Fibroblast of skin of scalp (primary cell): ENCODE results near the gene ARHGAP24.
"Not testable (repeated sequence)": the region's sequence is repeated elsewhere in the genome, so short reads cannot be mapped to it uniquely, and the experiment has no call there.

Experiments
- DNase-seq: peaks from one replicate; pipeline ENCODE4 v3.0.0-alpha.2; 2013

ARHGAP24 gene

GRCh38 chr4:85482010-85482738 is 7.2 kb downstream of the ARHGAP24 start:
- no peak for DNase-seq

- DNase-seq = no peak
These were observed 11.6 kb downstream of the ARHGAP24 start for GRCh38 chr4:85486425-85487086.

DNA sequence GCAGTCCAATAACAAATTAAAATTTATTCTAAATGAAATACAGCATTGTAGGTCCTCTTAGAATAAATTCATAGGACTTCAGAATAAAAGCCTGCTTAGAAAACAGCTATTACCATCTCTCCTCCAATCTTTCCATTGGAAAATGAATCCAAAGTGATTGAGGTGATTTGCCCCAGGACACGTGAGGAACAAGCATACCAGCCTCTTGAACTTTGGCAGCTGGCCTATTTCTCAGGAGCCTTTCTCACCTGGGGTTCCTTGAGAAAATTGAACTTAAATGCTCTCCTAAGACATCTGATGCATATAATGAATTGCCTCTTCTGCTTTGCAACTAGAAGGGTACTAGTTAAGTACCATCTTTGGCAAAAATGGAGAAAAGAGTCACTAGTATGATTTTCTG is 13.5 kb downstream of the ARHGAP24 start:
- DNase-seq = no peak

- peak; percentile 62 for DNase-seq
These were observed 14.5 kb downstream of the ARHGAP24 start for GRCh38 chr4:85489273-85489981.

GRCh38 chr4:85491527-85491926 is 16.6 kb downstream of the ARHGAP24 start:
- DNase-seq = no peak

GRCh38 chr4:85492336-85492735 is 17.4 kb downstream of the ARHGAP24 start:
- DNase-seq = no peak

DNA sequence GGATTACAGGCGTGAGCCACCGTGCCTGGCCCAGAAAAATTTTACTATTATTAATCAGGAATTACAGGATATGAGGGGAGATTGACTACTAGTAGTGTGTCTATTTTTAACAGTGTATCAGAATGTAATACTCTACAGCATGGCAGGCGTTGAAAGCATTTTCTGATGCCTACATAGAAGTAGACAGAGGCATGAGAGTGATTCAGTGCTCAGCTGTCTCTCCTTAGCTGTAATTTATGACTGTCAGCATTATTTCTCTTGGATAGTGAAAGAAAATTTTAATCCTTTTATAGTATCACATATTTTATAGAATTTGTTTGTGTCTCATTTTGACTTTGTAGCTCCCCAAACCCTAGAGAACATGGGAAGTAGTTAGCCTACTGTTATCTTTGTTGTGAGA is 20.7 kb downstream of the ARHGAP24 start:
- peak; percentile 61 for DNase-seq

- peak; percentile 67 for DNase-seq
These were observed 21.3 kb downstream of the ARHGAP24 start for GRCh38 chr4:85496126-85496849.

DNA sequence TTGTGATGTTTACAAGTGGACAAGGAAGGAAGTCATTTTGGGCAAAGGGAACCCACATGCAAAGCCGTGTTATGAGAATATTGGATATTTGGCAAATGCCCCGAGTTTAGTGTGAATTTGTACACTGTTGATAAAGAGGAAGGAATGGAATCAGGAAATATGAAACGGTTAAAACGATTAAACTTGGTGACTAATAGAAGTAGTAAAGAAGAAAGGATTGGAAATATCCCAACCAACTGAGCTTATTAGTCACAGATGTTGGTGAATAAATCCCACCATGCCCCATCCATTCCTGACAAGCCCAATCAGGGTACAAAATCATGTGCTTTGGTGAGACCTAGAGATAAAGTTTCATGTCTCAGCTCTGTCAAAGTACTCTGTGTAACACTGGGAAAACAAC is 22.0 kb downstream of the ARHGAP24 start:
- peak; percentile 80 for DNase-seq

DNA sequence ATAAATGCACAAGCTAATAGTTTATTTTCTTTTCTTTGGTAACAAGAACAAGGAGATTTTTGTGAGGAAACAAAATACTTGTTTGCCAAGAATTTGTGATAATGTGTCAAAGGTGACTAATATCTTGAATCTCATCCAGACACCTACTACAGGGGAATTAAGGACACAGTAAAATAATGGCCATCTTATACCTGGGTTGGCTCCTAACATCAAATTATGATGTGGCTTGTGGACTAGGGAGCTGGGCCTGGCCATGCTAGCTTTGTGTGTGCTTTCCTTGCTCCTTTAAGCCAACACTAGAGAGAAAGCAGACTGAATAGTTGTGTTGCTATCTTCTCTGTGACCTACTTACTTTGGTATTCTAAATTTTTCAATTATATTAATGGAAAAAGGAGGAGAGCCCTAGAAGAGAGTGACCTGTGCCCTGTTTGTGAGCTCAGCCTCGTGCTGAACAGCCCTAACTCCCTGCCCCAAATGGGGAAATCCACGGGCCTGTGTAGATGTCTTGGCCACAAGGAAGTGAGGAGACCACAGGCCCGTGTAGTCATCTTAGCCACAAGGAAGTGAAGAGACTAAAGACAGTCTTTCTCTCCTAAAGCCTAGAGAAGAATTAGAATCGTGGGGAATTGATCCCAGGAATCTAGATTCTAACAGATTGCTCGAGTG is 23.3 kb downstream of the ARHGAP24 start:
- DNase-seq = peak; percentile 66

GRCh38 chr4:85499573-85499972 is 24.6 kb downstream of the ARHGAP24 start:
- DNase-seq = no peak

- DNase-seq = no peak
These were observed 25.3 kb downstream of the ARHGAP24 start for GRCh38 chr4:85500110-85500867.

- DNase-seq = not testable (repeated sequence)
These were observed 26.2 kb downstream of the ARHGAP24 start for GRCh38 chr4:85501145-85501544.

DNA sequence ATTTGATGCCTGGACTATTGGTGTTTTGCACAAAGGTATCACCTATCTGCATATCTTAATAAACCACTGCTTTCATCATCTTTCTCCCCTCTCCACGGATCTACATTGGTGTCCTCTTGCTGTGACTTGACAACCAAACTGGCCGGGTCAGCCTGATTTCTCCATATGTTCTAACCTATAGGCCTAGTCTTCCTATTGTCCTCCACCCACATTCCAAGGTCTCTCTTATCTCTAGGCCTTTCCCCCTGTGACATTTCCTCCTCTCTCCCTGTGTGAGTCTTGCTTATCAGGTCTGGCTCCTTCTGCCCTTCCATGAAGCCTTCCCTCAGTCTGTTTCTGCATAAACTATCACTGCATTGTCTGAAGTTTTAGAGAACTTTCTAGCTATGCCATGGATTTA is 33.7 kb downstream of the ARHGAP24 start:
- DNase-seq = no peak

DNA sequence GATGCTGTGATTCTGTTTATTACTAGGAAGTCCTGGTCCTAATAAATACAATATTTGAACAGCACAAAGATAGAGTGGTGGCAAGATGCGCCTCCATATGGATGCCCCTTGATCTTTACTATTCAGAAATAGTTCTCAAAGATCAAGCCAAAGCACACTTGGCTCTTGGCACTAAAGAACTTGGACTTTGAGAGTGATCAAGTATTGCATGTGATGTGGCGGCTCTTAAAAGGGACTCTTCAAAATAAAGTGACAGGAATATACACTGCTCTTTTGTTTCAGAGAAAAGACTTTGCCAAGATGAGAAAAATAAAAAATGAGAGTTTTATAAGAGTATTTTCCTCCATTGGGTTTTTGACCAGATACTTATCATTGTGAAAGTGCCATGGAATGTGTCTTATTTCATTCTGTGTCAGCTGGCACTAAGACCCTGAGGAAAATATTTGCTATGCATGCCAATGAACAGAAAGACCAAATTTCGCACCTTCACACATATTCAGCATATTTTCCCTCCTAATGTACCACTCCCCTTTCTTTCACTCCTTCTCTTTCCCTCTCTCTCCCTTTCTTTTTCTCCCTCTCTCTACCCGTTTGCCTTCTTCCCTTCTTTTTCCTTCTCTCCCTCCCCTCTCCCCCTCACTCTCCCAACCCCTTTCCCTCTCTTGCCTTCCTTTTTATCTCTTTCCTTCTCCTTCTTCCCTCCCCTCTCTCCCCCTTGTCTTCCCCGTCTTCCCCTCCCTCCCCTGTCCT is 35.1 kb downstream of the ARHGAP24 start:
- DNase-seq = no peak

- DNase-seq = no peak
These were observed 35.7 kb downstream of the ARHGAP24 start for GRCh38 chr4:85510632-85510984.

DNA sequence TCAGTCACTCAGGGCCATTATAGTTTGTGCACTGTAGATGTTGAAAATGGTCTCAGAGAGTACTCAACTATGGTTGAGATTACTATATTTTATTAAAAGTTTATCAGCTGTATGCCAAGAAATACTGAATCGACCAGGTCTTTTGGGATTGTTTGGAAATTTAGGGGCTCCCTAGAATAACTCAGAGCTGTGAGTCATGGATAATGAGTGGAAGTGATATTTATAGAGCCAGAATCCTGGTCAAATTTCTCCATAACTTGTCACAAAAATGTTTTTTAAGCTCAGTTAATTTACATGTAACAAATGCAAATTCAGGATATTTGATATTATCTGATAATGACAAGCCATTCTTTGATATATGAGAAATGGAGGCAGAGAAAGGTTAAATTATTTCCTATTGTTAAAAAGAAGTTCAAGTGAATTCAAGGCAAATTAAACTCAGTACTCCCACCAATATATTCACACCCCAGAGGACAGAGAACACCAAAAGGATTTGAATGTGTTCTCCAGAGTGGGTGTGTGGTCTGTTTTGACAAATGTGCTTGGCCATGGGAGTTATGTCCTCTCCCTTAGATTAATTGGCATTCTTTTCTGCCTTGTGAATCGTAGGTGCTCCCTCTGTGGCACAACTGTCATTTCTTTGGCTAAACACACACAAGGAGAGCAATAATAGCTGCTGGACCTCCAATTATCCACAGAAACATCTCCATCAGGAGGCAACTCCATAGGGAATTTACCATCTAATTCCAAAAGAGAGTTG is 37.7 kb downstream of the ARHGAP24 start:
- DNase-seq = no peak

DNA sequence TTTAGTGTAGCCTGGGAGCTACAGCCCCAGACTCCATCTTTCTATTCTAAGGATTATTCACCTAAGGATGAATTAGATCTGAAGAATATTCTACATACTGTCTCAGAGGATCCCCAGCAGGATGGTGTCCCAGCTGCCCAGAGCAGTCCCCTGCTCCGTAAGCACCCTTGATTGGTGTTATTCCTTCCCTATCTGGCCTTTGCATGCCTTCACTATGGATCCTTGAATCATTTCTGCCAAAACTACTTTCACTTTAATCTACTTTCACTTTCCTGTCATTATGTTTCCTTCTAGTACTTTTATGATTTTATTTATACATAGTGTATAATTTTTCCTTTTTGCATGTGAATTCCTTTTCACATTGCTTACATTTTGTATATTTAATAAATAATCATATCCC is 39.2 kb downstream of the ARHGAP24 start:
- no peak for DNase-seq

DNA sequence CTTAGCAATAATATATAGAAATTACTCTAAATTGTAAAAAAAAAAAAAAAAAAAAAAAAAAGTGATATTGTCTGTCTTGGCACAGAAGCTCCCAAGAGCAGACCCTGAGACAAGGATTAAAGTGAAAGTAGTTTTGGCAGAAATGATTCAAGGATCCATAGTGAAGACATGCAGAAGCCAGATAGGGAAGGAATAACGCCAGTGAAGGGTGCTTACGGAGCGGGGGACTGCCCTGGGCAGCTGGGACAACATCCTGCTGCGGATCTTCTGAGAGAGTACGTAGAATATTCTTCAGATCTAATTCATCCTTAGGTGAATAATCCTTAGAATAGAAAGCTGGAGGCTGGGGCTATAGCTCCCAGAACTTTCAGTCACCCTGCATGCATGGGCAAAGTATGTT is 39.8 kb downstream of the ARHGAP24 start:
- no peak for DNase-seq

DNA sequence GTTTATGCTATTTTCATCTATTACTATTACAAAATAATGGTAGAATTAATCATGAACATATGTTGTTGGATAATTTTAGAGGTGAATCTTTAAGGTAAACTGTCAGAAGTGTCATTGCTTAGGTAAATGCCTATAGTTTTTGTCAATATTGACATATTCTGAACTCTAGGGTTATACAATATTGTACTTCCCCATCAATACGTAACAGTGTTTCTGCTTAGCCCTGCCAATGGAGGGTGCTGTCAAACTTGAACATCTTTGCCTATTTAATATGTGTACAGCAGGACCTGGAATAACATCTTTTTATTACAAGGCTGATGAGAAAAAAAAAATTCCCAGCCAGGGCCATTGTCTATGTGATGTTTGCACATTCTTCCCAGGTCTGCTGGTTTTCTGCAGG is 40.8 kb downstream of the ARHGAP24 start:
- no peak for DNase-seq
